SU-DHL-6 (cell line): ENCODE measurements around the gene FIBCD1.

Experiments
- EZH2phosphoT487 ChIP-seq: fragments of 200-600 bp; sonication (generic), shearing (Covaris generic); conservative IDR thresholded peaks from 2 replicates; pipeline ENCODE4 v1.6.1; 2018; ENCODE audit warnings: mild to moderate bottlenecking, antibody characterized with exemption, low read length, moderate library complexity, mixed read lengths
- TF ChIP-seq, protein P1 (sequence below): fragments of 200-600 bp; sonication (generic); IDR thresholded peaks from one replicate; pipeline ENCODE4 v1.5.1; 2017; ENCODE audit warnings: antibody characterized with exemption, mild to moderate bottlenecking, low read length, moderate library complexity; ENCODE audit not compliant: insufficient read depth, poor library complexity, severe bottlenecking

DNA sequence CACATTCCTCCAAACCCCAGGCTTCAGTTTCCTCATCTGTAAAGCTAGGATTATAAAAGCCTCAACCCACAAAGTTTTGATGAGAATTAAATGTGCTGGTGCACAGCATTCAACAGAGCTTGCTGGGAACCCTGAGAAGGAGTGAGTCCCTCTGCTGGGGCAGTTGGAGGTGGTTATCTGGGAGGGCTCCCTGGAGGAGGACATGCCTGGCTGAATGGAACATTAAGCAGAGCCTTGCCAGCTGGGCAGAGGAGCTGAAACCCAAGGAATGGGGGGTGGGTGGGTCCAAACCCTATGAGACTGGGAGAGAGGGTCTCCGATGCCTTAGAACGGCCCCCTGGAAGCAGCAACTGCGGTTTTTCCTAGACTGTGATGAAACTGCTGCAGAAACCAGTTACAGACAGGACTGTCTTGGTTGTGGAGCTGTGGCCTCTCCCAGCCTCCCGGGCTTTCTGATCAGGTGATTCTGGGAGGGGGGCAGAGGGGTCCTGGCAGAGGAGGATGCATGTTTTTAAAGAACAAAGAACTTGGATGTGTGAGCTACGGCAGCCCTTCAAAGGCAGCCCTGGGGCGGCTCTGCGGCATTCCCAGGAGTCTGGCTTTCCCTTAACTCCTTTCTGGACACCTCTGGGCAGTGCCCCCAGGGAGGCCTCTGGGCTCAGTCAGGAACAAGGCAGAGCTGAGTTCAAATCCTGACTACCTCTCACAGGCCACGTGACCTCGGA lies 20.8 kb downstream of the FIBCD1 start:
- TF ChIP-seq, protein P1, sequence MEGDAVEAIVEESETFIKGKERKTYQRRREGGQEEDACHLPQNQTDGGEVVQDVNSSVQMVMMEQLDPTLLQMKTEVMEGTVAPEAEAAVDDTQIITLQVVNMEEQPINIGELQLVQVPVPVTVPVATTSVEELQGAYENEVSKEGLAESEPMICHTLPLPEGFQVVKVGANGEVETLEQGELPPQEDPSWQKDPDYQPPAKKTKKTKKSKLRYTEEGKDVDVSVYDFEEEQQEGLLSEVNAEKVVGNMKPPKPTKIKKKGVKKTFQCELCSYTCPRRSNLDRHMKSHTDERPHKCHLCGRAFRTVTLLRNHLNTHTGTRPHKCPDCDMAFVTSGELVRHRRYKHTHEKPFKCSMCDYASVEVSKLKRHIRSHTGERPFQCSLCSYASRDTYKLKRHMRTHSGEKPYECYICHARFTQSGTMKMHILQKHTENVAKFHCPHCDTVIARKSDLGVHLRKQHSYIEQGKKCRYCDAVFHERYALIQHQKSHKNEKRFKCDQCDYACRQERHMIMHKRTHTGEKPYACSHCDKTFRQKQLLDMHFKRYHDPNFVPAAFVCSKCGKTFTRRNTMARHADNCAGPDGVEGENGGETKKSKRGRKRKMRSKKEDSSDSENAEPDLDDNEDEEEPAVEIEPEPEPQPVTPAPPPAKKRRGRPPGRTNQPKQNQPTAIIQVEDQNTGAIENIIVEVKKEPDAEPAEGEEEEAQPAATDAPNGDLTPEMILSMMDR, result no peak
- no peak for TF ChIP-seq EZH2phosphoT487
